ENCODE data around the gene DPF1. TPM values are rescaled to one million over a fixed set of nuclear protein-coding genes. Genes with fewer than 3 reads are reported as not detected.

The DPF1 gene
- total RNA-seq, 1 donor from 2014 or later: 12.6 TPM

DNA sequence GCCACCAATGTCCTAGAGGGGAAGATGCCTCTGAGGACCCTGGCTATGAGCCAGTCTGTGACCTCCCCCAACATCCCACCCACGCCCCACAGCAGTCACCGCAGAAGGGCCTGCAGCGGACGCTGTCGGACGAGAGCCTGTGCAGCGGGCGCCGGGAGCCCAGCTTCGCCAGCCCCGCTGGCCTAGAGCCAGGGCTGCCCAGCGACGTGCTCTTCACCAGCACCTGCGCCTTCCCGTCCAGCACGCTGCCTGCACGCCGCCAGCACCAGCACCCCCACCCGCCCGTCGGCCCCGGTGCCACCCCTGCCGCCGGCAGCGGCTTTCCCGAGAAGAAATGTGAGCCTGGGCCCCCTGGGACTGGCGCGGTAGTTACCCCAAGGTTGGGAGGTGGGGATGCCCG, 30.6 kb downstream of the DPF1 start:
- no peak for DNase-seq (ENCODE audit: extremely low spot score, unreplicated experiment)
- Mint-ChIP-seq H3K27ac (no peak overlapping the region), H3K4me1 (ENCODE audit: unreplicated experiment) (no peaks in the 10 kb centered on the region), H3K4me3 (no peak overlapping the region), H3K36me3 (peaks cover 3% of the 10 kb centered on the region), H3K27me3 (no peaks in the 10 kb centered on the region), H3K9me3 (no peaks in the 10 kb centered on the region)
- TF ChIP-seq, protein P1, sequence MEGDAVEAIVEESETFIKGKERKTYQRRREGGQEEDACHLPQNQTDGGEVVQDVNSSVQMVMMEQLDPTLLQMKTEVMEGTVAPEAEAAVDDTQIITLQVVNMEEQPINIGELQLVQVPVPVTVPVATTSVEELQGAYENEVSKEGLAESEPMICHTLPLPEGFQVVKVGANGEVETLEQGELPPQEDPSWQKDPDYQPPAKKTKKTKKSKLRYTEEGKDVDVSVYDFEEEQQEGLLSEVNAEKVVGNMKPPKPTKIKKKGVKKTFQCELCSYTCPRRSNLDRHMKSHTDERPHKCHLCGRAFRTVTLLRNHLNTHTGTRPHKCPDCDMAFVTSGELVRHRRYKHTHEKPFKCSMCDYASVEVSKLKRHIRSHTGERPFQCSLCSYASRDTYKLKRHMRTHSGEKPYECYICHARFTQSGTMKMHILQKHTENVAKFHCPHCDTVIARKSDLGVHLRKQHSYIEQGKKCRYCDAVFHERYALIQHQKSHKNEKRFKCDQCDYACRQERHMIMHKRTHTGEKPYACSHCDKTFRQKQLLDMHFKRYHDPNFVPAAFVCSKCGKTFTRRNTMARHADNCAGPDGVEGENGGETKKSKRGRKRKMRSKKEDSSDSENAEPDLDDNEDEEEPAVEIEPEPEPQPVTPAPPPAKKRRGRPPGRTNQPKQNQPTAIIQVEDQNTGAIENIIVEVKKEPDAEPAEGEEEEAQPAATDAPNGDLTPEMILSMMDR (conservative IDR thresholded peaks at IDR 0.05): no peak

- Mint-ChIP-seq H3K4me1 (ENCODE audit: unreplicated experiment) (no peaks in the 10 kb centered on the region), H3K27ac (no peak overlapping the region), H3K4me3 (no peak overlapping the region), H3K9me3 (no peaks in the 10 kb centered on the region), H3K27me3 (no peaks in the 10 kb centered on the region), H3K36me3 (peaks cover 3% of the 10 kb centered on the region)
- TF ChIP-seq, protein P1 (conservative IDR thresholded peaks at IDR 0.05): no peak
- DNase-seq (ENCODE audit: extremely low spot score, unreplicated experiment): no peak
Observed at GRCh38 chr19:38191747-38192146, 32.3 kb downstream of the DPF1 start.

DNA sequence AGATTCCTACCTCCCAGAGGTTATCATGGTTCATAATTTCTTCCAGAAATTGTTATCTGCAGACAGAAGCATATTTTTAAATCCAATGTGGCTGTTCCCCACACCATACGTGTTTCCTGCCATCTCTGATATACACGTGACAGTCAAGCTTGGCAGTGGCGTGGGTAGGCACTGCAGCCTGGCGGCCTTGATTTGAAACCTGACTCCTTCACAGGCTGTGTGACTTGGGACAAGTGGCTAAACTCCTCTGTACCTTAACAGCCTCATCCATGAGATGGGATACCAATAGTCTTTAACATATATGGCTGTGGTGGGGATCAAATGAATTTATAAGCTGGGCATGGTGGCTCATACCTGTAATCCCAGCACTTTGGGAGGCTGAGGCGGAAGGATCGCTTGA, 33.2 kb downstream of the DPF1 start:
- no peak overlapping the region for H3K27ac Mint-ChIP-seq
- TF ChIP-seq, protein P1 (conservative IDR thresholded peaks at IDR 0.05): no peak
- H3K4me1 Mint-ChIP-seq (ENCODE audit: unreplicated experiment): no peaks in the 10 kb centered on the region
- no peaks in the 10 kb centered on the region for H3K9me3 Mint-ChIP-seq
- no peak overlapping the region for H3K4me3 Mint-ChIP-seq
- no peaks in the 10 kb centered on the region for H3K27me3 Mint-ChIP-seq
- no peak for DNase-seq (ENCODE audit: extremely low spot score, unreplicated experiment)
- peaks cover 6% of the 10 kb centered on the region for H3K36me3 Mint-ChIP-seq

GRCh38 chr19:38190061-38190460, 34.0 kb downstream of the DPF1 start:
- TF ChIP-seq, protein P1 (conservative IDR thresholded peaks at IDR 0.05): no peak
- Mint-ChIP-seq H3K27ac (no peak overlapping the region), H3K4me1 (ENCODE audit: unreplicated experiment) (peaks cover under 1% of the 10 kb centered on the region), H3K36me3 (peaks cover 10% of the 10 kb centered on the region), H3K27me3 (no peaks in the 10 kb centered on the region), H3K4me3 (no peak overlapping the region), H3K9me3 (no peaks in the 10 kb centered on the region)
- no peak for DNase-seq (ENCODE audit: extremely low spot score, unreplicated experiment)

GRCh38 chr19:38185562-38185961, 38.5 kb downstream of the DPF1 start:
- TF ChIP-seq, protein P1 (conservative IDR thresholded peaks at IDR 0.05): no peak
- Mint-ChIP-seq H3K4me3 (no peak overlapping the region), H3K4me1 (ENCODE audit: unreplicated experiment) (peaks cover 17% of the 10 kb centered on the region), H3K36me3 (peaks cover 21% of the 10 kb centered on the region), H3K27ac (no peak overlapping the region), H3K27me3 (no peaks in the 10 kb centered on the region), H3K9me3 (no peaks in the 10 kb centered on the region)
- no peak for DNase-seq (ENCODE audit: extremely low spot score, unreplicated experiment)

- TF ChIP-seq, protein P1 (conservative IDR thresholded peaks at IDR 0.05): no peak
- Mint-ChIP-seq H3K9me3 (no peaks in the 10 kb centered on the region), H3K27me3 (no peaks in the 10 kb centered on the region), H3K36me3 (peaks cover 21% of the 10 kb centered on the region), H3K4me3 (no peak overlapping the region), H3K4me1 (ENCODE audit: unreplicated experiment) (peaks cover 17% of the 10 kb centered on the region), H3K27ac (peak overlapping the region; percentile 58)
- DNase-seq (ENCODE audit: extremely low spot score, unreplicated experiment): no peak
Observed at GRCh38 chr19:38184815-38185214, 39.2 kb downstream of the DPF1 start.

Data from type B pancreatic cell (in vitro differentiated cells).